Muscle of arm (tissue), 12 donors: ENCODE data around the gene ASCL2. TPM values are rescaled to one million over a fixed set of nuclear protein-coding genes. Genes with fewer than 3 reads are reported as not detected.

ENCODE experiments used
- DNase-seq: peaks from one replicate; pipeline ENCODE4 v3.0.0-alpha.2; 2013
- polyA plus RNA-seq, 12 donors: library from polyadenylated mRNA; unstranded; fragments of 120-200 nt; gene quantifications; one replicate each; pipeline ENCODE4 v1.2.1, GENCODE V29; 2013; ENCODE audit not compliant: insufficient read length in 12 of 12

ASCL2 gene
- polyA plus RNA-seq, 12 donors: 0.08 to 1.0 (median 0.15) TPM; not detected in 4

GRCh38 chr11:2272946-2273280, 2.5 kb upstream of the ASCL2 start:
- no peak for DNase-seq

GRCh38 chr11:2272228-2272945, 2.0 kb upstream of the ASCL2 start:
- DNase-seq: no peak

- DNase-seq: no peak
Observed at GRCh38 chr11:2271327-2272227, 1.2 kb upstream of the ASCL2 start.

- no peak for DNase-seq
Observed at GRCh38 chr11:2271077-2271326, 614 bp upstream of the ASCL2 start.

GRCh38 chr11:2269601-2270321, 627 bp downstream of the ASCL2 start:
- peak; percentile 67 for DNase-seq

- no peak for DNase-seq
Observed at GRCh38 chr11:2268729-2269600, 1.4 kb downstream of the ASCL2 start.

- no peak for DNase-seq
Observed at GRCh38 chr11:2267851-2268728, 2.3 kb downstream of the ASCL2 start.

GRCh38 chr11:2267306-2267850, 3.0 kb downstream of the ASCL2 start:
- DNase-seq: no peak

- DNase-seq: no peak
Observed at GRCh38 chr11:2266586-2267305, 3.6 kb downstream of the ASCL2 start.

GRCh38 chr11:2265854-2266585, 4.4 kb downstream of the ASCL2 start:
- no peak for DNase-seq

- DNase-seq: no peak
Observed at GRCh38 chr11:2265396-2265795, 5.0 kb downstream of the ASCL2 start.

DNA sequence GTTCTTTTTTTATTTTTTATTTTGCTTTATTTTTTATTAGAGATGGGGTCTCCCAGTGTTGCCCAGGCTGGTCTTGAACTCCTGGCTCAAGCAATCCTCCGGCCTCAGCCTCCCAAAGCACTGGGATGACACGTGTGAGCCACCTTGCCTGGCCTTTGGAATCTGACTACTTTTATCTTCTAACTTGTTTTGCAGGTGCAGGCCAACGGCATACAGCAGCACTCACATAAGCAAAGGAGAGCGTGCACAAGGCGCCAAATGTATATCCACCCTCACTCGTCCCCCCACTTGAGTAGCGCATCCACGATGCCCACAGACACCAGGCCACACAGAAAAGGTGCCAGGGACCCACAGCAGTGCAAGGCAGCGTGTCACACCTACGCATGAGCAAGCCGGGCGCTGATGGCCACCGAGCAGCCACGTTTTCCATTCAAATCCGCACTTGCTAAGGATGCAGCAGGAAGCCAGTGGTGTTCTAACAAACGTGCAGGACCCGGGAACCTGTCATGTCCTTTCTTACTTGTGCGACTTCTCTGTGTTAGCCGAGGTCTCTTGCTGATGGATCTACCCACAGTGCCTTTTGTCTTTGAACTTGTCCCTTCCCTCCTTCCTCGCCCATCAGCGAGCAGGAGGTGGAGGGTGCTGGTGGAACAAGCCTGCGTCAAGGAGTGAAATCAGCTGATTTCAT, 5.9 kb downstream of the ASCL2 start:
- no peak for DNase-seq

GRCh38 chr11:2263724-2264360, 6.5 kb downstream of the ASCL2 start:
- no peak for DNase-seq

GRCh38 chr11:2263071-2263565, 7.3 kb downstream of the ASCL2 start:
- no peak for DNase-seq

- no peak for DNase-seq
Observed at GRCh38 chr11:2262301-2263070, 7.9 kb downstream of the ASCL2 start.

- DNase-seq: no peak
Observed at GRCh38 chr11:2261436-2262230, 8.8 kb downstream of the ASCL2 start.
